Stomach (tissue), 9 donors: ENCODE data around the gene VAMP8. TPM values are rescaled to one million over a fixed set of nuclear protein-coding genes. Genes with fewer than 3 reads are reported as not detected.
"Not testable (repeated sequence)": the region's sequence is repeated elsewhere in the genome, so short reads cannot be mapped to it uniquely, and the experiment has no call there.

ENCODE experiments used
- DNase-seq, 2 donors: peaks; one replicate each; pipeline versions ENCODE4 v3.0.0 to v3.0.0-alpha.2; 2013 to 2019
- H3K27ac ChIP-seq, 5 donors: fragments of 200-600 bp in 4 of 5; sonication (generic) in 4 of 5; one replicate each; pipeline ENCODE4 v1.5.1; 2013 to 2019; ENCODE audit warnings: mild to moderate bottlenecking in 1 of 5, moderate library complexity in 1 of 5
- H3K27me3 ChIP-seq, 3 donors: fragments of 200-600 bp; sonication (generic); one replicate each; pipeline ENCODE4 v1.5.1; 2017 to 2019; ENCODE audit warnings: mixed run types in 1 of 3
- H3K36me3 ChIP-seq, 4 donors: fragments of 200-600 bp; sonication (generic); 1 replicate in 3 of 4; 2 replicates in 1 of 4; pipeline ENCODE4 v1.5.1; 2016 to 2019
- H3K4me1 ChIP-seq, 4 donors: fragments of 200-600 bp; sonication (generic); one replicate each; pipeline ENCODE4 v1.5.1; 2016 to 2019
- H3K4me3 ChIP-seq, 4 donors: fragments of 200-600 bp; sonication (generic) in 3 of 4; one replicate each; pipeline ENCODE4 v1.5.1; 2016 to 2019; ENCODE audit warnings: mild to moderate bottlenecking in 1 of 4
- H3K9me3 ChIP-seq, 4 donors: fragments of 200-600 bp; sonication (generic); one replicate each; pipeline ENCODE4 v1.5.1; 2016 to 2019
- EP300 ChIP-seq: sonication (generic); formaldehyde crosslinking; IDR thresholded peaks from one replicate; pipeline ENCODE4 v1.6.1; 2017; ENCODE audit warnings: antibody characterized with exemption
- POLR2A ChIP-seq, 4 donors: fragments of 450-650 bp; IDR thresholded peaks; one replicate each; pipeline ENCODE4 v1.6.1; 2016; ENCODE audit warnings: antibody characterized with exemption in 4 of 4, control low read depth in 2 of 4, mild to moderate bottlenecking in 1 of 4, moderate library complexity in 1 of 4
- POLR2AphosphoS5 ChIP-seq, 3 donors: sonication (generic); formaldehyde crosslinking; IDR thresholded peaks; one replicate each; pipeline ENCODE4 v1.6.1; 2016; ENCODE audit warnings: antibody characterized with exemption in 3 of 3
- WGBS, 5 donors: extraction: QIAGEN DNeasy Blood & Tissue Kit in 3 of 5; methylation state at CpG; one replicate each; pipeline versions ENCODE4 v1.1.5 to v1.1.7; 2013 to 2018; 5-methylcytosine and 5-hydroxymethylcytosine counted together
- intact Hi-C: fragments of 100-400 bp; cut with DNase I; formaldehyde crosslinking; loops from one replicate; pipeline ENCODE4 v1.15.1; 2023; ENCODE audit warnings: low total_unique reads
- polyA plus RNA-seq, 3 donors: library from polyadenylated mRNA; stranded (reverse); fragments of 200-250 nt; gene quantifications; one replicate each; pipeline ENCODE4 v1.2.3, GENCODE V29; 2013
- total RNA-seq, 5 donors: library from RNA; depleted of rRNA; stranded (reverse); fragments of >200 nt; gene quantifications; one replicate each; pipeline versions ENCODE4 v1.1.0 to v1.2.3, GENCODE V29; 2014 to 2016
- TF ChIP-seq, protein P1 (sequence below), 7 experiments: fragments of 450-650 bp in 4 of 7; fragments of 200-600 bp in 3 of 7; sonication (generic) in 3 of 7; IDR thresholded peaks; one replicate each; pipeline ENCODE4 v1.5.1; 2016 to 2019; ENCODE audit warnings: antibody characterized with exemption in 7 of 7, control low read depth in 2 of 7, mild to moderate bottlenecking in 1 of 7
- donor health status: healthy with polysubstance abuse.
- donor health status: Bipolar disorder and iron deficiency.
- donor health status: healthy.

Gene VAMP8
- total and polyA plus RNA-seq, 8 donors = 2.2 to 568 (median 191) TPM; not detected in 1

DNA sequence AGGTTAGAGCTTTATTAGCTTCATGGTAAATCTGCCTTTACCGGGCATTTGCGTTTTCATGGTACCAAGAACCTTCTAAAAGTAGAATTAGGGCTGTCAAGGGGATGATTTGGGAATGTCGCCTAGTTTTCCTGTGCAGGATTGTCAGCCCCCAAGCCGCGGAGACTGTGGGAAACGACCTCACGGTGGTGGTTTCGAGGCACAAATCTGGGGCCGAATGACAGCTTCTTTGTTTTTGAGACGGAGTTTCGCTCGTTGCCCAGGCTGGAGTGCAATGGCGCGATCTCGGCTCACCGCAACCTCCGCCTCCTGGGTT, 38.0 kb downstream of the VAMP8 start:
- no peaks in the 10 kb centered on the region for H3K27me3 ChIP-seq
- H3K36me3 ChIP-seq = peaks cover 4 to 22% (median 19%) of the 10 kb centered on the region in 4 donors
- DNase-seq = no peak
- 85 to 94% (median 89%) methylated on average over 17 of the region's 17 CpGs for WGBS, 5 donors
- intact Hi-C loops = no loop called here
- TF ChIP-seq POLR2AphosphoS5 (IDR thresholded peaks at IDR 0.05) (no peak), POLR2A (IDR thresholded peaks at IDR 0.05) (no peak), EP300 (no peak)
- TF ChIP-seq, protein P1, sequence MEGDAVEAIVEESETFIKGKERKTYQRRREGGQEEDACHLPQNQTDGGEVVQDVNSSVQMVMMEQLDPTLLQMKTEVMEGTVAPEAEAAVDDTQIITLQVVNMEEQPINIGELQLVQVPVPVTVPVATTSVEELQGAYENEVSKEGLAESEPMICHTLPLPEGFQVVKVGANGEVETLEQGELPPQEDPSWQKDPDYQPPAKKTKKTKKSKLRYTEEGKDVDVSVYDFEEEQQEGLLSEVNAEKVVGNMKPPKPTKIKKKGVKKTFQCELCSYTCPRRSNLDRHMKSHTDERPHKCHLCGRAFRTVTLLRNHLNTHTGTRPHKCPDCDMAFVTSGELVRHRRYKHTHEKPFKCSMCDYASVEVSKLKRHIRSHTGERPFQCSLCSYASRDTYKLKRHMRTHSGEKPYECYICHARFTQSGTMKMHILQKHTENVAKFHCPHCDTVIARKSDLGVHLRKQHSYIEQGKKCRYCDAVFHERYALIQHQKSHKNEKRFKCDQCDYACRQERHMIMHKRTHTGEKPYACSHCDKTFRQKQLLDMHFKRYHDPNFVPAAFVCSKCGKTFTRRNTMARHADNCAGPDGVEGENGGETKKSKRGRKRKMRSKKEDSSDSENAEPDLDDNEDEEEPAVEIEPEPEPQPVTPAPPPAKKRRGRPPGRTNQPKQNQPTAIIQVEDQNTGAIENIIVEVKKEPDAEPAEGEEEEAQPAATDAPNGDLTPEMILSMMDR (IDR thresholded peaks at IDR 0.05) = no peak
- no peaks in the 10 kb centered on the region for H3K9me3 ChIP-seq
- peak overlapping the region; percentile 69 to 97 (median 89) for H3K4me3 ChIP-seq
- H3K4me1 ChIP-seq = peaks cover 17 to 57% (median 51%) of the 10 kb centered on the region in 4 donors
- peak overlapping the region in 4 of 5 donors; percentile 84 to 91 (median 90) for H3K27ac ChIP-seq

DNA sequence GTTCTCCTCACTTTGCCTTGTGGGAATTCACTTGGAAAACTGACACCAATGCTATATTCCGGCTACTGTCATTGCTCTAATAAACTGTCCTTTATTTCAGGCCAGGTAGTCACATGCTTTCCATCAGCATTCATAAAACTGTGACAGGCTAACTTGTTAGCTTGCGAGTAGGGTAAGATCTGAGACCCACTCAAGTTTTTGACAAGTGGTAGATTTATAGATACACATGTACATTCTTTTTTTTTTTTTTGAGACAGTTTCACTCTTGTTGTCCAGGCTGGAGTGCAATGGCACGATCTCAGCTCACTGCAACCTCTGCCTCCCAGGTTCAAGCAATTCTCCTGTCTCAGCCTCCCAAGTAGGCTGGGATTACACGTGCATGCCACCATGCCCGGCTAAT, 40.3 kb downstream of the VAMP8 start:
- H3K27me3 ChIP-seq, DNase-seq, intact Hi-C loops, H3K9me3 ChIP-seq, H3K27ac ChIP-seq: not testable (repeated sequence)
- Histone ChIP-seq H3K4me3 (peak overlapping the region in 2 of 4 donors; percentile 92 to 97), H3K36me3 (peaks cover 24 to 46% (median 42%) of the 10 kb centered on the region in 4 donors), H3K4me1 (peaks cover 10 to 50% (median 32%) of the 10 kb centered on the region in 4 donors)
- WGBS, 5 donors = 81 to 91% (median 87%) methylated on average over 5 of the region's 5 CpGs

DNA sequence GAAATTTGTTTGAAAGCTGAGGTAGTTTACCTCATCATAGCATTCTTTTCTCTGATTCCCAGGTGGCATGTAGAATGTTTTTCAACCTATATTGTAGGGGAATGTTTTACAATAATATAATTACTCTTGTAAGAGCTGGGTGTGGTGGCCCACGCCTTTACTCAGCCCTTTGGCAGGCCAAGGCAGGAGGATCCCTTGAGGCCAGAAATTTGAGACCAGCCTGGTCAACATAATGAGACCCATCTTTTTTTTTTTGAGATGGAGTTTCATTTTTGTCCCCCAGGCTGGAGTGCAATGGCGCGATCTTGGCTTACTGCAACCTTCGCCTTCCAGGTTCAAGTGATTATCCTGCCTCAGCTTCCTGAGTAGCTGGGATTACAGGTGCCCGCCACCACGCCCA, 42.2 kb downstream of the VAMP8 start:
- no peaks in the 10 kb centered on the region for H3K9me3 ChIP-seq
- 92 to 95% (median 94%) methylated on average over 6 of the region's 6 CpGs for WGBS, 5 donors
- no peak overlapping the region for H3K27ac ChIP-seq
- peaks cover 10 to 50% (median 31%) of the 10 kb centered on the region in 4 donors for H3K4me1 ChIP-seq
- no peak for DNase-seq
- intact Hi-C loops = no loop called here
- peaks cover 38 to 65% (median 61%) of the 10 kb centered on the region in 4 donors for H3K36me3 ChIP-seq
- H3K27me3 ChIP-seq = no peaks in the 10 kb centered on the region
- no peak overlapping the region for H3K4me3 ChIP-seq
- TF ChIP-seq EP300 (no peak), POLR2A (IDR thresholded peaks at IDR 0.05) (no peak), POLR2AphosphoS5 (IDR thresholded peaks at IDR 0.05) (no peak)
- TF ChIP-seq, protein P1 (IDR thresholded peaks at IDR 0.05) = no peak

DNA sequence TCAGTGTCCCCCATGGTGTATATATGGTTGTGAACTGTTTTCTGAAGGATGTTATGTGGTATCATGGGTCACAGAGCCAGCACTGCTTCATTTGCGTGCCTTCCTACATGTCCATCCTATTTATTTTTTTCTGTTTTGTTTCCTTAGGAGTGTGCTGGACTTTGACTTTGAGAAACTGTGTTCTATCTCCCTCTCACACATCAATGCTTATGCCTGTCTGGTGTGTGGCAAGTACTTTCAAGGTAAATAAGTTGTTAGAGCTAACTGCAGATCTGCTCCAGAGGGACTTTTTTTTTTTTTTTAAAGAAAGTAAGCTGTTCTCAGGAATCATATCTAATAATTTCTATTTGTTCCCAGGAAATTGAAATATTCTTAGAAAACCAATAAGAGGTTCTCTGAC, 44.0 kb downstream of the VAMP8 start:
- H3K9me3 ChIP-seq = no peaks in the 10 kb centered on the region
- H3K4me3 ChIP-seq = no peak overlapping the region
- H3K36me3 ChIP-seq = peaks cover 55 to 82% (median 78%) of the 10 kb centered on the region in 4 donors
- no peak for DNase-seq
- 86 to 100% (median 94%) methylated on average over 1 of the region's 1 CpG for WGBS, 5 donors
- TF ChIP-seq EP300 = no peak
- no peak for TF ChIP-seq POLR2A (IDR thresholded peaks at IDR 0.05)
- TF ChIP-seq, protein P1 (IDR thresholded peaks at IDR 0.05) = no peak
- TF ChIP-seq POLR2AphosphoS5 (IDR thresholded peaks at IDR 0.05) = no peak
- H3K27ac ChIP-seq = no peak overlapping the region
- H3K4me1 ChIP-seq = peaks cover 10 to 44% (median 25%) of the 10 kb centered on the region in 4 donors
- intact Hi-C loops = no loop called here
- H3K27me3 ChIP-seq = no peaks in the 10 kb centered on the region

DNA sequence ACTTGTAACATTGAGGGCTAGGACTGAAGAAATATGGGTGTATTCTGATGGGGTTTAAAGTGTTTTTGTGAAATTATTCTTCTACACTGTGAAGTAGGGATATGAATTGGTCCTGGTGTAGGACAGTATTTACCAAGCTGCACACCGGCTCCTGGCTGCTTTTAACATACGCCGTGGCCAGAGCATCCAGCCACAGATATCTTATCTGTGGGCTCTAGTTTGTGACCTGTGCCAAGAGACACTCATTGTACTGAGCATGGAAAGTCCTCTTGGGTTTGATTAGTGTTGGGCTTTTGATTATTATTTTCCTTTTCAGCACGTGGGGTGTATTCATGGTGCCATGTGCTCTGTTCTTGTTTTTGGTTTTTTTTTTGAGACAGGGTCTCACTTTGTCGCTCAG, 46.6 kb downstream of the VAMP8 start:
- intact Hi-C loops = no loop called here
- Histone ChIP-seq H3K4me3 (no peak overlapping the region), H3K4me1 (peaks cover 0 to 20% (median 7%) of the 10 kb centered on the region in 4 donors), H3K27me3 (no peaks in the 10 kb centered on the region), H3K27ac (no peak overlapping the region), H3K9me3 (no peaks in the 10 kb centered on the region), H3K36me3 (peaks cover 65 to 100% (median 100%) of the 10 kb centered on the region in 4 donors)
- 42 to 65% (median 52%) methylated on average over 5 of the region's 5 CpGs for WGBS, 5 donors
- DNase-seq = no peak
- TF ChIP-seq POLR2AphosphoS5 (IDR thresholded peaks at IDR 0.05) = no peak
